GM21515 (cell line): ENCODE results near the gene GATAD2A.

Experiments
- ATAC-seq: cut with Tn5 transposase; IDR thresholded peaks from one replicate; pipeline ENCODE4 v1.9.1; 2021; ENCODE audit not compliant: unreplicated experiment

GATAD2A gene

DNA sequence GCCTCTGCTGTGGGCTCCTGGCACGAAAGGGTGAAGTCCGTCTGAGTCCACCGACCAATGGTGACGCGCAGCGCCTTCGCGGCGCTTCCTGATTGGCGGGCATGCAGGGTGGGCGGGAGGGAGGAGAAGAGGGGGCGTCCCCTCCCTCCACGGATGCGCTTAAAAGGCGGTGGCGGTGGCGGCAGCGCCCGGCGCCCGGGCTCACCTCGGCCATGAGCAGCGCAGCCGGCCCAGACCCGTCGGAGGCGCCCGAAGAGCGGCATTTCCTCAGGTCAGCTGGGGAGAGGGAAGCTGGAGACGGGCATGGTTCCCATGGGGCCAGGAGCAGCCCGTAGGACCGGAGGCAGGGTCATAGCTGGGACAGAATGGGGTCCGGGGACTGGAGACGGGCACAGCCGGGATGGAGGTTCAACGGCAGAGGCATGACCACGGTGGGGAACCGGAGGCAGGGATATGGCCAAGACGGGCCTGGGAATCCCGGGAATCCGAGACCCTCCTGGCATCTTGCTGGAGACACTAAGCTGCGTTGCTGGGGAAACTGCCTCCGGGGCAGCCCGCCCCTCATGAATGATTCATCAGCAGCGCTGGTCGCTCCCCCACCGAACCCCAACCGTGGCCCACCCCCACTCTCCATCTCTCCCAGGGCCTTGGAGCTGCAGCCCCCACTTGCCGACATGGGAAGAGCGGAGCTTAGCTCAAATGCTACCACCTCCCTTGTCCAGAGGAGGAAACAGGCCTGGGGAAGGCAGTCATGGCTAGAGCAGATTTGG lies 123.4 kb downstream of the GATAD2A start, which contains the start of gene YJEFN3:
TSS of gene YJEFN3 (plus strand) at position 191 of the 770 bp plus-strand sequence. CDS start at position 213, 22 bp downstream.
- no peak for ATAC-seq

DNA sequence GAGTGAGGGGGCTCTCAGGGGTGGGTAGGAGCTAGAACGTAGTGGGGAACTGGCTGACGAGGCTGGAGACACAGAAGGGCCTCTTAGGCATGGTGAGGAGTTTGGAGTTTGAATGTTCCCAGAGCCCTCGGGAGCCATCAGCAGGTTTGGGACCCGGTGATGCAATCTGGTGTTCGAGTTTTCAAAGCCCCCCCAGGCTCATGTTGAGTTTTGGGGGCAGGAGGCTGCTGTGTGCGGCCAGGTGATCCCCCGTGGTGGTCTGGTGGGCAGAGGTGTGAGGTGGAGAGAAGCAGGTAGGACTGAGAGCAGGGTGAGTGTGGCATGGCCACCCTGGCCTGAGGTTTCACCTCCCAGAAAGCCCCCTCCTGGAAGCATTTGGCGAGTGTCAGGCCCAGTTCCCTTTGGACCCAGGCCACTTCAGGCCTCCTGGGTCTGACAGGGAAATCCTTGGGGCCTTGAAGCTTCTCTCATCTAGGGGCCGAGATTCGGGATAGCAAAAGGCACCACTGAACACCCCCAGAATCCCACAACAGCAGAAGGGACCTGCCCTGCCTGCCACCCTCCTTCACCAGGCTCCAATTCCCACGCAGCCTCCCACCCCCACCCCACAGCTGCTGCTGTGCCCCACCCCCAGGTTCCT lies 124.4 kb downstream of the GATAD2A start:
- ATAC-seq = no peak

DNA sequence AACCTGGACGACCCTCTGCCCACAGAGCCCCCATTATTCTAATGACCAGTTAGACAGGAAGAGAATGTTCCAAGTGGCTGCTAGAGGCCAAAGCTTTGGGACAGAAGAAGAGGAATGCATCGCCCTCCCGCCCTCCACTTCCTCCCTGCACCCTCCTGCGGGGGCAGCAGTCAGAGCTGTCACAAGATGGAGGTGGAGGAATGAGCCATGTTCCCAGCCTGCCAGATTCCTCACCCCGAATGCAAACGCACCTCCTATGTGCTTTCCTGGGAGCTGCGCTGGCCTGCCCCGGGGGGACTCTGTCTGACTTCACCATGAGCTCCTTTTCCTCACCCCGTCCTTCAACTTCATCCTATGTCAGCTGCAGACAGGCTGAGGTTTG lies 124.9 kb downstream of the GATAD2A start:
- ATAC-seq = no peak

DNA sequence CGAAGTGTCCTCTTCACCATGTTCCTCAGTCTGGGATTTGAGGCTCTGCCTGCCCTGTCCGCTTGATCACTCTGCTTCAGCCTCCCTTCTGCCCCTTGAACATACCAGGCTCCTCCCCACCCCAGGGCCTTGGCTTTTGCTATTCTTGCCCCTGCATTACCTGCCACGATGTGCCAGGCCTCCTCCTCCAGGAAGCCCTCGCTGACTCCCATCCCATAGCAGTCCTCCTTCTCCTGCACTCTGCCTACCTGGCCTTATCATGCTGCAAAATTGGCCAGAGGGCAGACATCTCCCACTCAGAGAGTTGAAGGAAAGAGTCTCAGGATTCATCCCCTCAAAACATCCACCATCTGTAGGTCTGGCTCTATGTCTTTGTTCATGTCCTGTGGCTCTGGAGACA lies 125.4 kb downstream of the GATAD2A start:
- no peak for ATAC-seq

DNA sequence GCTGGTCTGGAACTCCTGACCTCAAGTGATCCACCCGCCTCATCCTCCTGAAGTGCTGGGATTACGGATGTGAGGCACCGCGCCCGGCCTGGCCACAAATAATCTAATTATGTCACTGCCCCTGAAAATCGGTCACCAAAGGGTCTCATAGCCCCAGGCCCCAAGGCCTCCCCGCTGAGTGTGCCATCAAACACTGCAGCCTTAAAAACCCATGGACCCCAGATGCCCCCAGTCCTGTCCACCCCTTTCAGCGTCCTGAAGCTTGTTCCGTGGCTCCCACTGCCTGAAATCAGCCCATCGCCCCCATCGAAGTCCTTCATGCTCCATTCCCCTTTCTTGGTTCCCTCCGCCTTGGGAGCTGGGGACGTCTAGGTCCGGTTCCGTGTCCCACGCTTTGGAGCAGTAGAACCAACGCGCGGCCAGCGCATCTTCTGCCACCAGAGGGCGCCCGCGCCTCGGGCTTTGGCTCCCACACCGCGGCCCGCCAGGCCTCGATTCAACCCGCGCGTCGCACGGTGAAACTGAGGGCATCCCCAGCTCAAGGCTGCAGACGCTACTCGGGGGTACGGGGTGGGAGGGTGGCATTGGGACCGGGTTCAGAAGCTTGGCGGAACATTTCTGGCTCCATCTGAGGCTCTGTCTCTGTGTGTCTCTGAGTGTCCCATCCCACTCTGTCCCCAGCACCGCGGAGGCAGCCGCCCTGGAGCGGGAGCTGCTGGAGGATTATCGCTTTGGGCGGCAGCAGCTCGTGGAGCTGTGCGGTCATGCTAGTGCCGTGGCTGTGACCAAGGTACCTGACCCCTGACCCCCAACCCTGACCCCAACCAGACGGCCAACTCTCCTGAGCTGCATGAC lies 126.7 kb downstream of the GATAD2A start:
- no peak for ATAC-seq

DNA sequence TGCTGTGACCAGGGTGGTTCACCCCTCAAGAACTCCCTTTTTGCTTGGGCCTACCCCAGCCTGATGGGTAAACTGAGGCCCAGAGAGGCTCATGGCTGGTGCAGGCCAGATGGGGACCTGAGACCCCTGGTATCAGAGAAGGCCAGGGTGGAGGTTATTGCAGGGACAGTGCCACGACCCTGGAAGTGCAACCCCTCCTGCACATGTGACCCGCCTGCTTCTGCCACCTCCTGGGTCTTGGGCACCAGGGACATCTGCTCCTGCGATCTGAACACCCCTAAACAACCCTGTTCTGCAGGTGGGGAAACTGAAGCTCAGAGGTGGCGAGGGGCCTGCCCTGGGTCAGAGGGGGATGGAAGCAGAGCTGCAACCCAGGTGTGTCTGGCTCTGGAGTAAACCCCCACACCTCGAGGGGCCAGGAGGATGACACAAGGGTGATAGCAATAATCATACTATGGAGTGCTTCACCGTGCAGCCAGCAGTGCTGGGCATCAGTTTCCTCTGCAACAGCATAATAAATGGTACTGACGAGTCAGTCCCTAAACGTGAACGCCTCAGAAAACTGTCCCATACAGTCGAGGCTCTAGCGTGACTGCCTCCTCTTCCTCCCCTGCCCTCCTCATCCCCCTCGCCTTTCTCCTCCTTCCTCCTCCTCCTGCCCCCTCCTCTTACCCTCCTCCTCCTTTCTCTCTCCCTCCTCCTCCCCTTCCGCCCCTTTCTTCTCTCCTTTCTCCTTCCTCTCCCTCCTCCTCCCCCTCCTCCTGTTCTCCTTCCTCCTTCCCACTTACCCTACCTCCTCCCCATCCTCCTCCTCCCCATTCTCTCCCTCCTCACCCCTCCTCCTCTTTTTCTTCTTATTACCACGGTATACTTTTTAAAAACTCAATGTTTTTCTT lies 127.6 kb downstream of the GATAD2A start:
- no peak for ATAC-seq

DNA sequence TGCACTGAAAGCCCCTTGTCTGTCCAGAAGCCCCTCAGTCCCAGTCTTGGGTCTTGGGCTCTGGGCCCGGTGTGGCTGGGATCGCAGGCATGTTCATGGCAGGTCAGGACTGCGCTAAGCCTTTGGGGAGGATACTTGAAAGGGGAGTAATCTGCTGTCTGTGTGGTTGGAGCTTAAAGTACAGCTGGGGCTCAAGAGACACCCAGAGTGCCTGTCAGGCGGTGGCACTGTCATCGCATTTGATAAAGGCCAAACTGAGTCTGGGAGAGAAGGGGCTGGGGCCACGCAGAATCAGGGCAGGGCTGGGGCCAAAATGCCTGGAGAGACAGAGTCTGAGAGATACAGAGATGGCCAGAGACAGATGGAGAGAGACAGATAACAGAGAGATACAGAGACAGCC lies 128.4 kb downstream of the GATAD2A start:
- ATAC-seq = no peak

DNA sequence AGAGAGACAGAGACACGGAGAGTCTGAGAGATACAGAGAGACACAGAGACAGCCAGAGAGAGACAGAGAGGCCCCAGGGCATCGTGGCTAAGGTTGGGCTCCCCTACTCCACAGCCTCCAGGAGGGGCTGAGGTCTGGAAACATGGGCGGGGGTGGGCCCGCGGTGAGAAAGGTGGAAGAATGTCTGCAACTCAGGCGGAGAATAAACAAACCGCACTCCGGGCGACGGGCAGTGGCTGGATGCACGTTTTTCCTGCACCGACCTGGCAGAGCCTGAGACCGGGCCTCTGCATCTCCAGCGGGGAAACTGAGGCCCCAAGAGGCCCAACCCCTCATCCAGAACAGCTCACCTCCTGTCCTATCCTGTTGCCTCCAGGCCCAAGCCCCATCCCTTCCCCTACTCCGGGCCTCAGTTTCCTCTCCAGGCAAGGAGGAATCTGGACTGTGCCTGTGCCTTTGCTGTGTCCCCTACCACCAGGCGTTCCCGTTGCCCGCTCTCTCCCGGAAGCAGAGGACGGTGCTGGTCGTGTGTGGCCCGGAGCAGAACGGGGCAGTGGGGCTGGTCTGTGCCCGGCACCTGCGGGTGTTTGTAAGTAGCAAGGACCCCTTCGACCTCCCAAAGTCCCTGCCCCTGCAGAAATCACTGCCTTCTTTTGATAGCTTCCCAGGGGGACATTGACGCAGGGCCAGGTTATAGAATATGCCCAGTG lies 129.2 kb downstream of the GATAD2A start:
- no peak for ATAC-seq

DNA sequence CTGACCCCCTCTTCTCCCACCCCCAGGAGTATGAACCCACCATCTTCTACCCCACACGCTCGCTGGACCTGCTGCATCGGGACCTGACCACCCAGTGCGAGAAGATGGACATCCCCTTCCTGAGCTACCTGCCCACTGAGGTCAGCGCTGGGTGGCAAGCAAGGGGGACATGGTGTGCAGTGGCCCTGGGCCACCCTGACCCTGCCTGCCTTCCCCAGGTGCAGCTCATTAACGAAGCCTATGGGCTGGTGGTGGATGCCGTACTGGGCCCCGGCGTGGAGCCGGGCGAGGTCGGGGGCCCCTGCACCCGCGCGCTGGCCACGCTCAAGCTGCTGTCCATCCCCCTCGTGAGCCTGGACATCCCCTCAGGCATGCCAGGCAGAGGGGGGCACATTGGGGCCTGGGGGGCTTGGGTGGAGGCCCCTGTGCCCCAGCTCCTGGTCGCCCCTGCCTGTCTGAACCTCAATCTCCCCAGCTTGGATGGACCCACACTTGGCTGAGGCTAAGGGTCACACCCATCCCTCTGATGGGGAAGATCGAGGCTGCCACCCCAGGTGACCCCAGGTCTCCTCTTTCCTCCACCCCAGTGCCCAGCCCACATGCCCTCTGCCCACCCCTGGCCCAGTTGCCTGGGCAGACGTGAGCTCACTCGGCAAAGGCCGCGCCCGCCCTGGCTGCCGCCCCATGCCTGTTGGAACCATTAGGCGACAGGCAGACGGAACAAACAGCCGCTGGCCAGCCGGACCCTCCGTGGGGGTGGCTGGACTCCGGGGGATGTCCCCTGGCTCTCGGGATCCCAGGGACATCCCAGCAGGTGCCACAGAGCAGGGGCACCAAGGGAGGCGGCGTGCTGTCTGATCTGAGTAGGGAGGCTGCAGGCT lies 130.1 kb downstream of the GATAD2A start:
- ATAC-seq = no peak

DNA sequence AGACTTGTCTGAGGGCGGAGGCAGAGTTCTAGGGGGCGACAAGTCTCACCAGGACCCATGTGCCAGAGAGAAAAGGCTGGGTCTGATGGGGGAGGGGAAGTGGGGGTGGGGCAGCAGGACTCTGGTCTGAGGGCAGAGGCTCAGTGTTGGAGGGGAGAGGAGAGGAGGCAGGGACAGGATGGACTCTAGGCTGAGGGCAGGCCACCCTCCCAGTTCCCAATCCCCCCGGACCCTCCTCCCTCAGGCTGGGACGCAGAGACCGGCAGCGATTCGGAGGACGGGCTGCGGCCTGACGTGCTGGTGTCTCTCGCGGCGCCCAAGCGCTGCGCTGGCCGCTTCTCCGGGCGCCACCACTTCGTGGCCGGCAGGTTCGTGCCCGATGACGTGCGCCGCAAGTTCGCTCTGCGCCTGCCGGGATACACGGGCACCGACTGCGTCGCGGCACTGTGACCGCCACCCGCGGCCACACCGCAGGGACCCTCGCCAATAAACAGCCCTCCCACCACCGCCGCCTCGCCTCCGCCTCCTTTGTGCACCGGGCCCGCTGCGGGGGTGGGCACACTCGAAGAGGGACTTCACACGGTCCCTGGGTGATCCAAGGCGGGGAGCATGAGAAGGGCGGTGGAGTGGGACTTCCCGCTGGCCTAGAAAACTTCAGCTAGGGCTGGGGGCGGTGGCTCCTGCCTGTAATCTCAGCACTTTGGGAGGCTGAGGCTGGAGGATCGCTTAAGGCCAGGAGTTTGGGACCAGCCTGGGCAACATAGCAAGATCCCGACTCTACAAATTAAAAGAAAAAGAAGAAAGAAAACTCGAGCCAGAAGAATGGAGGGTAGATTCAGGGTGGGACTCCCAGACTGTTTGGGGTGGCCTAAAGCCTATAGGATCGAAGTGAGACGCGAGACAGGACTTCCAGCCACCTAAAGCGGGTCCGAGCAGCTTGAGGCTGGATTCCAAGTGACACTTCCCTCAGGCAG lies 131.9 kb downstream of the GATAD2A start:
- no peak for ATAC-seq

DNA sequence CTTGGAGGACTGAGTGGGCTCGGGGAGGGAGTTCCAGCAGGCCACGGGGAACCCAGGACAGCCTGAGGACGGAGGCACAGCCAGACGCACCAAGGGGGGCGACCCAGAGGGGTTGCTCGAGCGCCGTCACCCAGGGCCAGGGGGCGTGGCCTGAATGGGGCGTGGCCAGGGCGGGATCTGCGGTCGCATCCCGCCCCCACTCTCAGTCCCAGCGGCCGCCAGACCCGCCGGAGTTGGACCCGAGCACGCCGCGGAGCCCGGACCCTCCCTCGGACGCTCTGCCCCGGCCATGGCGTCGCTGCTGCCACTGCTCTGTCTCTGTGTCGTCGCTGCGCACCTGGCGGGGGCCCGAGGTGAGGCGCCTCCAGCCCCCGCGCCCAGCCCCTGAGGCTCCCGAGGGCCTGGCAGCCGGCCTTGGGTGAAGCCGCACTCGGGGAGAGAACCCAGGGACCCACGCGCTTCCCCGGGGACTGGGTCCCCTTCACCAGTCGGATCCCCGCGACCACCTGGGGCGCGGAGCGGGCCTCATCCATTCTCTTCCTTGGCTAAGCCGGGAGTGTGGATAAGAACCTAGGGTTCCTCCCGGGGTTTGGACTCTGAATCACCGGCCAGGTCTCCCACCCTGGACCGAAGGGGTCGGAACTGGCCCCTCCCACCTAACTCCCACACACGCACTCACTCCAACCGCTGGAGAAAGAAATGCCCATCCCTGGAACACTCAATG lies 132.7 kb downstream of the GATAD2A start, which contains the start of gene CILP2:
TSS of gene CILP2 (plus strand) at position 205 of the 724 bp plus-strand sequence. CDS start at position 290, 85 bp downstream.
- no peak for ATAC-seq

DNA sequence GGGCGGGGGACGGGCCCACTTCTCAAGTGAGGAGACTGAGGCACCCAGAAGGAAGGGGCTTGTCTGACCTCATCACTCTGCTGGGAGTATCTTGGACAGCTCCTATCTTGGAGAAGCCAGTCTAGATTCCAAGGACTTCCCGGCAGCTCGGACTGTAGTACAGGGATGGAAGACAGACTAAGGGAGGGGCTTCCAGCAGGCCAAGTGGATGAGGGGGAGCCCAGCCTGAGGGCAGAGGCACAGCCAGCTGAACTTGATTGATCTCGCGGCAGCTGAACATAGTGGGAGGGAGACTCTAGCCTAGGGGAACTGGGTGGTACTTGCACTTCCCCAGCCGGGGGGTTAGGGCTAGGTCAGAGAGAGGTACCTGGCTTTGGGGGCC lies 133.3 kb downstream of the GATAD2A start:
- no peak for ATAC-seq

DNA sequence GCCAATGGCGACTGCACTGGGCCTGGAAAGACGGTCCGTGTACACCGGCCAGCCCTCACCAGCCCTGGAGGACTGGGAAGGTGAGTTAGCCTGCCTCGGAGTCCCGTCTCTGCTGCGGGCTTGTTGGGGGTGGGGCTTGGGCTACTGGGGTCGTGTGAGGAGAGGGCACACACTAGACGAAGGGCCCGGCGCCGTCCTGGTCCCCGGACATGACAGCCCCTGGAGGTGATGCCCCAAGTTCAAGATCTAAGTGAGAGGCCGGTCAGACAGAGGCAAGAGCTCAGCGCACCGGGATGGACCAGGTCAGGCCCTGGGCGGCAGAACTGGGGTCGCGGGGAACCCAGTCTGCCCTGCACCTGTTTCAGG lies 134.2 kb downstream of the GATAD2A start:
- ATAC-seq = no peak

DNA sequence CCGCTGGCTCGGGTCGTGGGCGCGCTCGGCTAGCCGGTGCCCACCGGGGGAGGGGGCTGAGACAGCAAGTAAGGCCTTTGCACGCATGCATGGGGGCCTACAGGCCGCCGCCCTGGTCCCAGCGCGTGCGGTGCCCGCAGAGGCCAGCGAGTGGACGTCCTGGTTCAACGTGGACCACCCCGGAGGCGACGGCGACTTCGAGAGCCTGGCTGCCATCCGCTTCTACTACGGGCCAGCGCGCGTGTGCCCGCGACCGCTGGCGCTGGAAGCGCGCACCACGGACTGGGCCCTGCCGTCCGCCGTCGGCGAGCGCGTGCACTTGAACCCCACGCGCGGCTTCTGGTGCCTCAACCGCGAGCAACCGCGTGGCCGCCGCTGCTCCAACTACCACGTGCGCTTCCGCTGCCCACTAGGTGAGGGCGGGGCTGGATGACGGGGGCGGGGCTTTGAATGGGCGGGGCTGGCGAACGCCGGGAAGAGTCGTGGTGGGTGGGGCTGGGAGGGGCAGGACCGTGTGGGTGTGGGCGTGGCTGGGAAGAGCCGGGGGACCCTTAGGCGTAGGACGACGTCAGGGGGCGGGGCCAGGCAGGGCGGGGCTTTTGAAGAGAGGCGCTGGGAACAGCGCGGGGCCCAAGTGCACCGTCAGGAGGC lies 134.7 kb downstream of the GATAD2A start:
- no peak for ATAC-seq

DNA sequence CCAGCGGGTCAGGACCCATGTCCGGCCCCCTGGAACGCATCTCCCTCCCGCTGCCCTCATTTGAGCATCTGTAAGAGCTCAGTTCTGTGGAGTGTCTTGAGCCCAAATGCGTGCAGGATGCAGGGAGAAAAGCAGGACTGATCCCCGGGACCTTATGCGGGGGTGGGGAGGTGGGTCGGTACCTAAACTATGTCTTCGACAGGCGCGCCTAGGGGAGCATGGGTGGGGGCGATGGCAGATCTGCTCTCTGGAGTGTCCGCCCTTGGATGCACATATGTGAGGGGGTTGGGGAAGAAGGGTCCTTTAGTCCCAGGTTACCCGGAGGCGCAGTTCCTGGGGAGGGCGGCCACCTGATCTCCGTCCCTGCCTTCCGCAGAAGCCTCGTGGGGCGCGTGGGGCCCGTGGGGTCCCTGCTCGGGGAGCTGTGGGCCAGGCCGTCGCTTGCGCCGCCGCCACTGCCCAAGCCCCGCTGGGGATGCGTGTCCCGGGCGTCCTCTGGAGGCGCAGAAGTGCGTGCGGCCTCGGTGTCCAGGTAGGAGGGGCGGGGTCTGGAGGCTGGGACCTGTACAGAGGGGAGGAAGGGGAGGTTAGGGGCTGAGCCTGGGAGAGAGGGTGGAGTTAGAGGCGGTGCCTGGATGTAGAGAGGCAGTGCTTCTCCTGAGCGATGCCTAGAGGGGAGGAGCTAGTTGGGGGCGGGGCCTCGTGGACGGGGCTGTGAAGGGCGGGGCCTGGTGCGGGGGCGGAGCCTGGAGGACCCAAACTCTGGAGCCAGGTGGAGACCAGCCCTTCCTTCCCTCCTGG lies 135.4 kb downstream of the GATAD2A start:
- ATAC-seq = no peak

DNA sequence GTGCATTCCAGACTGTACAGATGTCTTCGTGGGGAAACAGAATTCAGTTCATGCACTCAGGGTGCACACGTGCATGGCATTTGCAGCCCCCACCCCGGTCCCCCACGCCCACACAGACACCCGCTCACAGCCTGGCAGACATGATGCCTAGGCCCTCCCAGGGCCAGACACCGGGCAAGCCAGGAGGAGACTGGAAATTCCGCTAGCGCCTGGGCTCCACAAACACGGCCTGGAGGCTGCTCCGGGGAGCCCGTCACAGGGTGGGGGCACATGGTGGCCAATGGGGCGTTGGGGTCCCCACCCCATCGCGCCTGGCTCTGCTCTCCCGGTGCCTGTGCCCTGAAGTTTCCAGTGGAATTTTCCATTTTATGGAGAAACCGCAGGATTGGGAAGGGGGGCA lies 136.1 kb downstream of the GATAD2A start:
- no peak for ATAC-seq
